Suprapubic skin (tissue), 4 donors: Measurements from ENCODE around the gene MYO1C. TPM values are rescaled to one million over a fixed set of nuclear protein-coding genes. Genes with fewer than 3 reads are reported as not detected.
"Not testable (repeated sequence)": the region's sequence is repeated elsewhere in the genome, so short reads cannot be mapped to it uniquely, and the experiment has no call there.

Experiments used
- DNase-seq, 2 donors: peaks; one replicate each; pipeline ENCODE4 v3.0.0-alpha.2; 2019; ENCODE audit warnings: low spot score in 2 of 2
- H3K27ac ChIP-seq: fragments of 200-600 bp; sonication (generic); one replicate; pipeline ENCODE4 v1.5.1; 2019
- H3K27me3 ChIP-seq: fragments of 200-600 bp; sonication (generic); one replicate; pipeline ENCODE4 v1.5.1; 2019
- H3K36me3 ChIP-seq: fragments of 200-600 bp; sonication (generic); one replicate; pipeline ENCODE4 v1.5.1; 2019
- H3K4me1 ChIP-seq: fragments of 200-600 bp; sonication (generic); one replicate; pipeline ENCODE4 v1.5.1; 2019
- H3K4me3 ChIP-seq: fragments of 200-600 bp; sonication (generic); one replicate; pipeline ENCODE4 v1.5.1; 2019; ENCODE audit warnings: mild to moderate bottlenecking
- H3K9me3 ChIP-seq: fragments of 200-600 bp; sonication (generic); one replicate; pipeline ENCODE4 v1.5.1; 2019
- EP300 ChIP-seq: sonication (generic); formaldehyde crosslinking; IDR thresholded peaks from one replicate; pipeline ENCODE4 v1.6.1; 2017; ENCODE audit warnings: antibody characterized with exemption
- POLR2A ChIP-seq, 2 donors: fragments of 450-650 bp; IDR thresholded peaks; one replicate each; pipeline ENCODE4 v1.6.1; 2017; ENCODE audit warnings: antibody characterized with exemption in 2 of 2, mild to moderate bottlenecking in 2 of 2, moderate library complexity in 2 of 2
- POLR2AphosphoS5 ChIP-seq, 3 donors: sonication (generic); formaldehyde crosslinking; IDR thresholded peaks; one replicate each; pipeline ENCODE4 v1.6.1; 2017; ENCODE audit warnings: antibody characterized with exemption in 3 of 3
- WGBS: methylation state at CpG from one replicate; pipeline ENCODE4 v1.1.5; 2018; 5-methylcytosine and 5-hydroxymethylcytosine counted together
- total RNA-seq, 4 donors: library from RNA; depleted of rRNA; stranded (reverse); fragments of >200 nt; gene quantifications; one replicate each; pipeline ENCODE4 v1.1.0, GENCODE V29; 2016
- TF ChIP-seq, protein P1 (sequence below), 2 donors: fragments of 200-600 bp in 1 of 2; fragments of 450-650 bp in 1 of 2; sonication (generic) in 1 of 2; IDR thresholded peaks; one replicate each; pipeline ENCODE4 v1.5.1; 2016 to 2019; ENCODE audit warnings: antibody characterized with exemption in 2 of 2, mild to moderate bottlenecking in 1 of 2, moderate library complexity in 1 of 2

The MYO1C gene
- total RNA-seq, 4 donors from 2014 or later: 74.9 to 116 (median 103) TPM

DNA sequence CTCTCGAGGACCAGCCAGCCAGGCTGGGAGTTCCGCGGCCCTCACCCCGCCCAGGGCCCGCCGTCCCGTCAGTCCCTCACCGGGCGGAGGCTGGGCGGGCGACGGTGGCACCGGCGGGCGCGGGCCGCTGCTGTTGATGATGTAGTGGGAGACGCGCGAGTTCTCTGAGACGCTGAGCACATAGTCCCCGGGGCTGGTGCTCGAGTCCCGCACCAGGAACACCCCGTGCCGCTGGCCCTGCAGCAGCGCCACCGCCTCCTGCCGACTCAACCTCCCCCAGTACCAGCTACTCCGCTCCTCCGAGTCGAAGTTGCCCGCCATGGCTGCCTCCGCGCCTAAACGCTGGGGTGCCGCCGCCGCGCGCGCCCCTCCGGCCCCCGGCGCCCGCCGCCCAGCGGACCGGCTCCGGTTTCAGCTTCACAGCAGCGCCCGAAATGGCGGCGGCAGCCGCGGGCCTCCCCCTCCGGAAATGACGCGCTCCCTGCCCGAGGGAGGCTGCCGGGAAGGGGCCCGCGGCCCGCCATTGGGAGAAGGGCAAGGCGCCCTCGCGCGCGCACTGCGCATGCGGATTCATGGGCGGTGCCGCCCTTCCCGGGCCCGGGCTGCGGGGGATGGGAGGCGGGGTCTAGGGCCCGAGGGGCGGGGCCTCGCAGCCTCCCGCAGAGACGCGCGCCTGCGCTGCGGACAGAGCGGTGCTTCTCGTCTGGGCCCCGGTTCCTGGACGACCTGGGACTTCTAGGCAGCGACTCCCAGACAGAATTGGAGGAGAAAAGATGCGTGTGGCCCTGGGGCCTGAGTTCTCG lies 36.5 kb downstream of the MYO1C start, which contains the start of gene CRK:
Gene CRK, minus strand, starts transcription at position 436 of the 803 bp plus-strand sequence. Its CDS starts 115 bp downstream, at position 321.
- TF ChIP-seq, protein P1, sequence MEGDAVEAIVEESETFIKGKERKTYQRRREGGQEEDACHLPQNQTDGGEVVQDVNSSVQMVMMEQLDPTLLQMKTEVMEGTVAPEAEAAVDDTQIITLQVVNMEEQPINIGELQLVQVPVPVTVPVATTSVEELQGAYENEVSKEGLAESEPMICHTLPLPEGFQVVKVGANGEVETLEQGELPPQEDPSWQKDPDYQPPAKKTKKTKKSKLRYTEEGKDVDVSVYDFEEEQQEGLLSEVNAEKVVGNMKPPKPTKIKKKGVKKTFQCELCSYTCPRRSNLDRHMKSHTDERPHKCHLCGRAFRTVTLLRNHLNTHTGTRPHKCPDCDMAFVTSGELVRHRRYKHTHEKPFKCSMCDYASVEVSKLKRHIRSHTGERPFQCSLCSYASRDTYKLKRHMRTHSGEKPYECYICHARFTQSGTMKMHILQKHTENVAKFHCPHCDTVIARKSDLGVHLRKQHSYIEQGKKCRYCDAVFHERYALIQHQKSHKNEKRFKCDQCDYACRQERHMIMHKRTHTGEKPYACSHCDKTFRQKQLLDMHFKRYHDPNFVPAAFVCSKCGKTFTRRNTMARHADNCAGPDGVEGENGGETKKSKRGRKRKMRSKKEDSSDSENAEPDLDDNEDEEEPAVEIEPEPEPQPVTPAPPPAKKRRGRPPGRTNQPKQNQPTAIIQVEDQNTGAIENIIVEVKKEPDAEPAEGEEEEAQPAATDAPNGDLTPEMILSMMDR (IDR thresholded peaks at IDR 0.05): no peak
- TF ChIP-seq POLR2AphosphoS5 (IDR thresholded peaks at IDR 0.05) (peak in 2 of 3 donors; percentile 41 to 99), EP300 (no peak), POLR2A (IDR thresholded peaks at IDR 0.05) (peak; percentile 82 to 95)
- peak; percentile 97 for DNase-seq
- Histone ChIP-seq H3K9me3 (no peaks in the 10 kb centered on the region), H3K4me3 (peak within 1 kb of the TSS; percentile 100), H3K36me3 (peaks cover 8% of the 10 kb centered on the region), H3K27ac (peak within 1 kb of the TSS; percentile 99), H3K27me3 (no peaks in the 10 kb centered on the region), H3K4me1 (peaks cover 52% of the 10 kb centered on the region)
- 0% methylated on average over 4 of the region's 93 CpGs for WGBS

DNA sequence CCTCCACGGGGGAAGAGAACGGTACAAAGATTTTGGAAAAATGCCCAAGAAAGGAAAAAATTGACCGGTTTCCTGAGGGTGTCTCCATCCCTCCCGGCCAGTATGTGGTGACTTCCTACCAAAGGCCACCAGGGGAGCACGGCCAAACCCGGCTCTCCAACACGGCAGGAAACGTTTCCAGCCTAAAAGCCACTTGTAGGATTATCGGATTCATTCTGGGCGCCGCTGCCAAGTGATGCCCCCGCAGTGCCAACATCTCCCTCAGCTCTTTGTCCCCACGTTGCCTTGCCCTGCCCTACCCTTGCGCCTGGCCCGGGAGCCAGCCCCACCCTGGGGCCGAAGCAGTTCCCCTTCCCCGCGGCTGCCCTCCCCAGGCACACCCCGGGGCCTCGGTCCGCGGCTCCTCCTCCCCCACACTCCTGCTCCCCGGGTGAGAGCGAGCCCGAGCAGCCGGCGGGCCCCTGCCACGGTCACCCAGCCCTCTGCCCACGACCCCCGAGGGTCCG lies 37.1 kb downstream of the MYO1C start:
- WGBS: under 1% methylated on average over 12 of the region's 31 CpGs
- Histone ChIP-seq H3K27ac (peak overlapping the region; percentile 99), H3K4me1 (peaks cover 46% of the 10 kb centered on the region), H3K36me3 (peaks cover 8% of the 10 kb centered on the region), H3K27me3 (no peaks in the 10 kb centered on the region), H3K9me3 (no peaks in the 10 kb centered on the region), H3K4me3 (peak overlapping the region; percentile 100)
- no peak for TF ChIP-seq POLR2A (IDR thresholded peaks at IDR 0.05)
- TF ChIP-seq, protein P1 (IDR thresholded peaks at IDR 0.05): peak; percentile 45 to 47
- TF ChIP-seq EP300: no peak
- DNase-seq: peak; percentile 87

DNA sequence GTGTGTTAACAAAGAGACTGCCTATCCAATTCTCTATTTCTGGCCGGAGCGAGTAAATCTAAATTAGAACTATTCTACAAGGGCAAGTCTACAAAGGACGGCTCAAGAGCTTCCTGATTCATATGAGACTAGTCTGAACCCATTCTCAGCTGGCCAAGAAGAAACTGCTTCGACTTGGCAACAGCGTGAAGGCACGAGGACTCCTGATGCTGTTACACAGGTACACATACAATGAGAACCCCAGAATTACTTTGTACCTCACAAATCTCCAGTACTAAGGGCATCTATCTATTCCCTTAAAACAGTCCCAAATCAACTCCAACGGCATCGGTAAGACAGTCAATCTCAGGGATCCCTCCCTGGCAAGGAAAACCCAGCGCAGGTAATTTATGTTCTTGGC lies 37.9 kb downstream of the MYO1C start:
- TF ChIP-seq POLR2A (IDR thresholded peaks at IDR 0.05) (no peak), EP300 (no peak)
- Histone ChIP-seq H3K4me3 (peak overlapping the region; percentile 100), H3K27me3 (no peaks in the 10 kb centered on the region), H3K9me3 (no peaks in the 10 kb centered on the region), H3K27ac (peak overlapping the region; percentile 99), H3K36me3 (peaks cover 8% of the 10 kb centered on the region), H3K4me1 (peaks cover 44% of the 10 kb centered on the region)
- no peak for DNase-seq
- WGBS: 34% methylated on average over 9 of the region's 9 CpGs

DNA sequence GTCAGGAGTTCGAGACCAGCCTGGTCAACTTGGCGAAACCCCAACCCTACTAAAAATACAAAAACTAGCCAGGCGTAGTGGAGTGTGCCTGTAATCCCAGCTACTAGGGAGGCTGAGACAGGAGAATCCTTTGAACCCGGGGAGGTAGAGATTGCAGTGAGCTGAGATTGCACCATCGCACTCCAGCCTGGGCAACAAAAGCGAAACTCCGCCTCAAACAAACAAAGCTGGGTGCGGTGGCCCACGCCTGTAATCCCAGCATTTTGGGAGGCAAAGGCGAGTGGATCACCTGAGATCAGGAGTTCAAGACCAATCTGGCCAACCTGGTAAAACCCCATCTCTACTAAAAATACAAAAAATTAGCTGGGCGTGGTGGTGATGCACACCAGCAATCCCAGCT lies 38.8 kb downstream of the MYO1C start:
- not testable (repeated sequence) for H3K4me3 ChIP-seq, H3K36me3 ChIP-seq, H3K27me3 ChIP-seq, DNase-seq, H3K9me3 ChIP-seq
- Histone ChIP-seq H3K4me1 (peaks cover 45% of the 10 kb centered on the region), H3K27ac (peak overlapping the region; percentile 99)
- 97% methylated on average over 11 of the region's 11 CpGs for WGBS

DNA sequence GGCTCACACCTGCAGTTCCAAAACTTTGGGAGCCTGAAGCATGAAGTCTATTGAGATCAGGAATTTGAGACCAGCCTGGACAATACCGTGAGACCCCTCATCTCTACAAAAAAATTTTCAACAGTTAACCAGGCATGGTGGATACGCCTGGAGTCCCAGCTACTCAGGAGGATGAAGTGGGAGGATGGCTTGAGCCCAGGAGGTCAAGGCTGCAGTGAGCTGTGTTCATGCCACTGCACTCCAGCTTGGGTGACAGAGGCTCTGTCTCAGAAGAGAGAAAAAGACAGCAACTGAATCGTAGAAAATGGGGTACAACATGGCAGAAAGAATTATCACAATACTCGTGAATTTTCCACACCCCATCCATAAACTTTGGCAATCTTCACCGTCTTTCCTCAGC lies 39.6 kb downstream of the MYO1C start:
- TF ChIP-seq EP300 (no peak), POLR2AphosphoS5 (IDR thresholded peaks at IDR 0.05) (no peak), POLR2A (IDR thresholded peaks at IDR 0.05) (no peak)
- TF ChIP-seq, protein P1 (IDR thresholded peaks at IDR 0.05): no peak
- Histone ChIP-seq H3K4me3 (no peak overlapping the region), H3K4me1 (peaks cover 49% of the 10 kb centered on the region), H3K36me3 (peaks cover 8% of the 10 kb centered on the region), H3K27me3 (no peaks in the 10 kb centered on the region), H3K27ac (no peak overlapping the region), H3K9me3 (no peaks in the 10 kb centered on the region)
- no peak for DNase-seq
- WGBS: 78% methylated on average over 5 of the region's 5 CpGs

DNA sequence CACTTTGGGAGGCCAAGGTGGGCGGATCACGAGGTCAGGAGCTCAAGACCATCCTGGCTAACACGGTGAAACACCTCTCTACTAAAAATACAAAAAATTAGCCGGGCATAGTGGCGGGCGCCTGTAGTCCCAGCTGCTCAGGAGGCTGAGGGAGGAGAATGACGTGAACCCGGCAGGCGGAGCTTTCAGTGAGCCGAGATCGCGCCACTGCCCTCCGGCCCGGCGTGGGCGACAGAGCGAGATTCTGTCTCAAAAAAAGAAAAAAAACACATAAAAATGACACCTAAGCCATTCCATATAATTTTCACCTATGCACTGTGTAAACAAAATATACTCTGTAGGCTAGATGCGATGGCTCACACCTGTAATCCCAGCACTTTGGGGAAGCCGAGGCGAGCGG lies 42.2 kb downstream of the MYO1C start:
- H3K36me3 ChIP-seq, H3K27me3 ChIP-seq, DNase-seq, H3K4me3 ChIP-seq, H3K27ac ChIP-seq, H3K9me3 ChIP-seq: not testable (repeated sequence)
- H3K4me1 ChIP-seq: peaks cover 51% of the 10 kb centered on the region
- WGBS: 95% methylated on average over 21 of the region's 21 CpGs
